Pancreas (tissue), 10 donors: Measurements from ENCODE around the gene MAN1A1. TPM values are rescaled to one million over a fixed set of nuclear protein-coding genes. Genes with fewer than 3 reads are reported as not detected.
A peak's percentile ranks its signal among the peaks of the same experiment; 100 is the strongest.

Source experiments
- ATAC-seq, 4 donors: fragments of 200-7000 bp; cut with Tn5 transposase; one replicate each; pipeline versions ENCODE4 v1.8.0 to v1.9.1; 2020; ENCODE audit warnings: mild to moderate bottlenecking in 4 of 4, moderate library complexity in 4 of 4
- DNase-seq, 6 donors: peaks; one replicate each; pipeline ENCODE4 v3.0.0-alpha.2; 2020
- FAIRE-seq: peaks from 2 replicates; lab custom pipeline; 2012; peaks lifted over from hg19 to GRCh38; lab: Jason Lieb, UNC
- H3K27ac ChIP-seq, 4 donors: fragments of 200-600 bp; sonication (generic); 1 replicate in 3 of 4; 2 replicates in 1 of 4; pipeline versions ENCODE4 v1.5.0 to v1.8.0; 2020
- H3K27me3 ChIP-seq, 4 donors: fragments of 200-600 bp; one replicate each; pipeline ENCODE4 v1.8.0; 2021
- H3K36me3 ChIP-seq, 3 donors: fragments of 200-600 bp; sonication (generic) in 1 of 3; one replicate each; pipeline versions ENCODE4 v1.5.0 to v1.8.0; 2020 to 2021
- H3K4me1 ChIP-seq, 3 donors: fragments of 200-600 bp; one replicate each; pipeline ENCODE4 v1.8.0; 2021
- H3K4me3 ChIP-seq, 4 donors: fragments of 200-600 bp; sonication (generic) in 2 of 4; one replicate each; pipeline versions ENCODE4 v1.5.0 to v1.8.0; 2020 to 2021
- H3K9me3 ChIP-seq, 4 donors: fragments of 200-600 bp; one replicate each; pipeline ENCODE4 v1.8.0; 2021
- CTCF ChIP-seq, 4 donors: fragments of 200-600 bp; sonication (generic) in 3 of 4; IDR thresholded peaks; one replicate each; pipeline versions ENCODE4 v1.5.0 to v1.8.0; 2021; ENCODE audit warnings: antibody characterized with exemption in 4 of 4
- WGBS, 2 donors: extraction: QIAGEN DNeasy Blood & Tissue Kit; methylation state at CpG; one replicate each; pipeline ENCODE4 v1.1.7; 2013; 5-methylcytosine and 5-hydroxymethylcytosine counted together
- intact Hi-C, 3 donors: fragments of 100-400 bp; cut with DNase I; formaldehyde crosslinking; loops; one replicate each; pipeline versions ENCODE4 v1.11.1 to v1.14.2; 2022
- polyA plus RNA-seq, 2 donors: library from polyadenylated mRNA; stranded (reverse); fragments of 200-250 nt; gene quantifications; one replicate each; pipeline ENCODE4 v1.2.3, GENCODE V29; 2013
- total RNA-seq, 6 donors: library from RNA; stranded (reverse); fragmentation: NEBNext Ultra II Directional in 4 of 6; extraction: Animal tissue kit (Norgen Biotek cat#: 25700) in 4 of 6; gene quantifications; one replicate each; pipeline versions ENCODE4 v1.2.1 to v1.2.4, GENCODE V29; 2021 to 2023
- donor health status: healthy with polysubstance abuse.
- donor health status: DM: no; HTN: no; CAD: no; lungs with moderate emphysema.
- donor health status: DM: no; HTN: no; CAD: no.
- donor health status: control.
- donor health status: control.
- donor health status: Bipolar disorder and iron deficiency.
- donor health status: DM: yes; HTN: yes; CAD: no.
- donor health status: DM: no; HTN: no; CAD: no.
- donor health status: DM: no; HTN: no; CAD: no.
- donor health status: DM: yes; HTN: yes; CAD: no.

MAN1A1 gene
- total and polyA plus RNA-seq, 8 donors = 11.7 to 86.1 (median 30.7) TPM

- Histone ChIP-seq H3K9me3 (no peaks in the 10 kb centered on the region), H3K36me3 (no peaks in the 10 kb centered on the region), H3K4me3 (no peak overlapping the region), H3K27me3 (no peaks in the 10 kb centered on the region), H3K27ac (no peak overlapping the region), H3K4me1 (peaks cover 10 to 33% (median 32%) of the 10 kb centered on the region in 3 donors)
- TF ChIP-seq CTCF (IDR thresholded peaks at IDR 0.05) = no peak
- ATAC-seq (no peak), FAIRE-seq (no peak), DNase-seq (no peak)
- intact Hi-C loops = no loop called here
- 95% methylated on average over 3 of the region's 3 CpGs for WGBS, 2 donors
Measured at GRCh38 chr6:119133400-119133799, 216.2 kb downstream of the MAN1A1 start.

- H3K4me3 ChIP-seq = no peak overlapping the region
- FAIRE-seq = no peak
- peak in 1 of 6 donors; percentile 17 for DNase-seq
- peak overlapping the region in 1 of 4 donors; percentile 12 for H3K27ac ChIP-seq
- H3K36me3 ChIP-seq = no peaks in the 10 kb centered on the region
- 60 to 73% methylated on average over 6 of the region's 6 CpGs for WGBS, 2 donors
- no peaks in the 10 kb centered on the region for H3K9me3 ChIP-seq
- no peak for TF ChIP-seq CTCF (IDR thresholded peaks at IDR 0.05)
- H3K27me3 ChIP-seq = no peaks in the 10 kb centered on the region
- ATAC-seq = peak in 2 of 4 donors; percentile 24 to 29
- peaks cover 10 to 33% (median 32%) of the 10 kb centered on the region in 3 donors for H3K4me1 ChIP-seq
- intact Hi-C loops = no loop called here
Measured at GRCh38 chr6:119132261-119132981, 217.1 kb downstream of the MAN1A1 start.

- no peak overlapping the region for H3K4me3 ChIP-seq
- TF ChIP-seq CTCF (IDR thresholded peaks at IDR 0.05) = no peak
- H3K4me1 ChIP-seq = peaks cover 10 to 33% (median 32%) of the 10 kb centered on the region in 3 donors
- FAIRE-seq (no peak), DNase-seq (no peak), ATAC-seq (peak; percentile 86 to 88 (median 87))
- no peaks in the 10 kb centered on the region for H3K36me3 ChIP-seq
- H3K27ac ChIP-seq = peak overlapping the region; percentile 63 to 96 (median 80)
- 21 to 23% methylated on average over 2 of the region's 2 CpGs for WGBS, 2 donors
- intact Hi-C loops = no loop called here
- H3K27me3 ChIP-seq = no peaks in the 10 kb centered on the region
- H3K9me3 ChIP-seq = no peaks in the 10 kb centered on the region
Measured at GRCh38 chr6:119129968-119130484, 219.5 kb downstream of the MAN1A1 start.

- H3K36me3 ChIP-seq = no peaks in the 10 kb centered on the region
- 39 to 40% methylated on average over 4 of the region's 4 CpGs for WGBS, 2 donors
- DNase-seq = no peak
- no peak overlapping the region for H3K4me3 ChIP-seq
- no peaks in the 10 kb centered on the region for H3K9me3 ChIP-seq
- peak; percentile 64 to 87 (median 80) for ATAC-seq
- H3K4me1 ChIP-seq = peaks cover 13 to 35% (median 32%) of the 10 kb centered on the region in 3 donors
- intact Hi-C loops = no loop called here
- H3K27ac ChIP-seq = peak overlapping the region; percentile 63 to 96 (median 80)
- peak; percentile 20 for FAIRE-seq
- H3K27me3 ChIP-seq = no peaks in the 10 kb centered on the region
- peak; percentile 33 to 80 (median 62) for TF ChIP-seq CTCF (IDR thresholded peaks at IDR 0.05)
Measured at GRCh38 chr6:119129148-119129967, 220.2 kb downstream of the MAN1A1 start.
